Chondrocyte (in vitro differentiated cells): ENCODE measurements around the gene INTS7. TPM values are rescaled to one million over a fixed set of nuclear protein-coding genes. Genes with fewer than 3 reads are reported as not detected.

Experiments used
- DNase-seq: peaks from one replicate; pipeline ENCODE4 v3.0.0; 2021; ENCODE audit warnings: mixed read lengths, low spot score
- H3K27ac Mint-ChIP-seq: one replicate; pipeline ENCODE4 v1.8.0; 2021; ENCODE audit warnings: mild to moderate bottlenecking, moderate library complexity, mixed read lengths; ENCODE audit not compliant: unreplicated experiment
- H3K27me3 Mint-ChIP-seq: 2 replicates; pipeline ENCODE4 v1.8.0; 2021; ENCODE audit warnings: low read depth, mixed read lengths
- H3K36me3 Mint-ChIP-seq: 2 replicates; pipeline ENCODE4 v1.8.0; 2021; ENCODE audit warnings: low read depth, mixed read lengths
- H3K4me1 Mint-ChIP-seq: 2 replicates; pipeline ENCODE4 v1.8.0; 2021; ENCODE audit warnings: low read depth, mild to moderate bottlenecking, mixed read lengths
- H3K4me3 Mint-ChIP-seq: one replicate; pipeline ENCODE4 v1.8.0; 2021; ENCODE audit warnings: mild to moderate bottlenecking, moderate library complexity, mixed read lengths; ENCODE audit not compliant: unreplicated experiment
- H3K9me3 Mint-ChIP-seq: 2 replicates; pipeline ENCODE4 v1.8.0; 2021; ENCODE audit warnings: low read depth, mixed read lengths
- total RNA-seq: library from RNA; stranded (reverse); gene quantifications from 3 replicates; pipeline ENCODE4 v1.2.1, GENCODE V29; 2021
- TF ChIP-seq, protein P1 (sequence below): fragments of 200-600 bp; sonication (generic); IDR thresholded peaks from 2 replicates; pipeline ENCODE4 v1.5.0; 2021; ENCODE audit warnings: antibody characterized with exemption, mild to moderate bottlenecking, moderate library complexity

The INTS7 gene
- total RNA-seq, 1 donor from 2014 or later = 18.6 TPM

DNA sequence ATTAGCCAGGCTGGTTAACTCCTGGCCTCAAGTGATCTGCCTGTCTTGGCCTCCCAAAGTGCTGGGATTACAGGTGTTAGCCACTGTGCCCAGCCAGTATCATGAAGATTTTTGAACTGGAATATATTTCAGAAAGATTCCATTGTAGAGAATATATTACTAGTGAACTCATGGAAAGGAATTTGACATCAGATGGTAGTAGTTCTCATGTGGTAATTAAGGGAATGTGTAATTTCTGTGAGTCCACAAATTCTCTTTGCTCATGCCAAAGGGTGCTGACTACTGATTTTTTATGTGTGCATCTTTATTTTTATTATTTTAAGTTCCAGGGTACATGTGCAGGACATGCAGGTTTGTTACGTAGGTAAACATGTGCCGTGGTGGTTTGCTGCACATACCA lies 10.6 kb upstream of the INTS7 start:
- H3K9me3 Mint-ChIP-seq = no peaks in the 10 kb centered on the region
- TF ChIP-seq, protein P1, sequence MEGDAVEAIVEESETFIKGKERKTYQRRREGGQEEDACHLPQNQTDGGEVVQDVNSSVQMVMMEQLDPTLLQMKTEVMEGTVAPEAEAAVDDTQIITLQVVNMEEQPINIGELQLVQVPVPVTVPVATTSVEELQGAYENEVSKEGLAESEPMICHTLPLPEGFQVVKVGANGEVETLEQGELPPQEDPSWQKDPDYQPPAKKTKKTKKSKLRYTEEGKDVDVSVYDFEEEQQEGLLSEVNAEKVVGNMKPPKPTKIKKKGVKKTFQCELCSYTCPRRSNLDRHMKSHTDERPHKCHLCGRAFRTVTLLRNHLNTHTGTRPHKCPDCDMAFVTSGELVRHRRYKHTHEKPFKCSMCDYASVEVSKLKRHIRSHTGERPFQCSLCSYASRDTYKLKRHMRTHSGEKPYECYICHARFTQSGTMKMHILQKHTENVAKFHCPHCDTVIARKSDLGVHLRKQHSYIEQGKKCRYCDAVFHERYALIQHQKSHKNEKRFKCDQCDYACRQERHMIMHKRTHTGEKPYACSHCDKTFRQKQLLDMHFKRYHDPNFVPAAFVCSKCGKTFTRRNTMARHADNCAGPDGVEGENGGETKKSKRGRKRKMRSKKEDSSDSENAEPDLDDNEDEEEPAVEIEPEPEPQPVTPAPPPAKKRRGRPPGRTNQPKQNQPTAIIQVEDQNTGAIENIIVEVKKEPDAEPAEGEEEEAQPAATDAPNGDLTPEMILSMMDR = no peak
- DNase-seq = no peak
- H3K4me1 Mint-ChIP-seq = peaks cover 11% of the 10 kb centered on the region
- H3K36me3 Mint-ChIP-seq = no peaks in the 10 kb centered on the region
- no peak overlapping the region for H3K4me3 Mint-ChIP-seq
- H3K27me3 Mint-ChIP-seq = no peaks in the 10 kb centered on the region
- no peak overlapping the region for H3K27ac Mint-ChIP-seq

DNA sequence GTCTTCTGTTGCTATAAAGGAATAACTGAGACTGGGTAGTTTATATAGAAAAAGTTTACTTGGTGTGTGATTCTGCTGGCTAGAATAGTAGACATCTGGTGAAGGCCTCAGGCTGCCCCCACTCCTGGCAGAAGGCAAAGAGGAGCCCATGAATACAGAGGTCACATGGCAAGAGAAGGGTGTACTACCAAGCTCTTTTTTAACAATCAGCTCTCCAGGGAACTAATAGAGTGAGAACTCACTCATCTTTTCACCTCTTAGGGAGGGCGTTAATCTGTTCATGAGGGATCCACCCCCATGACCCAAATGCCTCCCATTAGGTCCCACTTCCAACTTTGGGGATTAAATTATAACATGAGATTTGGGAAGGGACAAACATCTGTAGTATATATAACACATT lies 9.5 kb upstream of the INTS7 start:
- no peaks in the 10 kb centered on the region for H3K27me3 Mint-ChIP-seq
- TF ChIP-seq, protein P1 = no peak
- no peaks in the 10 kb centered on the region for H3K9me3 Mint-ChIP-seq
- H3K4me3 Mint-ChIP-seq = no peak overlapping the region
- H3K36me3 Mint-ChIP-seq = no peaks in the 10 kb centered on the region
- no peak overlapping the region for H3K27ac Mint-ChIP-seq
- peaks cover 17% of the 10 kb centered on the region for H3K4me1 Mint-ChIP-seq
- no peak for DNase-seq

DNA sequence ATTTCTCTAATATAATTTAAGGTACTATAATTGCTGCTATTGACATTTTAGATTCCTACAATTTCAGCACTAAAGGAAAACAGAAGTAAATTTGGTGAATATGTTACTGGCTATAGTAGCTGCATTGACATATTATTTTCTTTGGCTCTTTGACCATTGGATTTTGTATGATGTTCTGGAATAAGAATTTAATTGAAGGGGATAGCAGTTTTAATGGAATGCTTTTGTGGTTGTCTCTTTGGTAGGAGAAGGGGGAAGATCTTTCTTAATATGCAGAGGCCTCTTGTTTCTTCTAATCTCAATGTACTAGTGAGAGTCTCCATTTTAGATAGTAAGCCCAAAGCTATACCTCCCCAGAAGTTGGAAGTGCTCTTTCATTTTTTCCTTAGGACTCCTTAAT lies 7.1 kb upstream of the INTS7 start:
- Mint-ChIP-seq H3K4me3 (no peak overlapping the region), H3K27me3 (no peaks in the 10 kb centered on the region), H3K36me3 (no peaks in the 10 kb centered on the region), H3K27ac (no peak overlapping the region), H3K4me1 (peaks cover 17% of the 10 kb centered on the region), H3K9me3 (no peaks in the 10 kb centered on the region)
- DNase-seq = no peak
- TF ChIP-seq, protein P1 = no peak

DNA sequence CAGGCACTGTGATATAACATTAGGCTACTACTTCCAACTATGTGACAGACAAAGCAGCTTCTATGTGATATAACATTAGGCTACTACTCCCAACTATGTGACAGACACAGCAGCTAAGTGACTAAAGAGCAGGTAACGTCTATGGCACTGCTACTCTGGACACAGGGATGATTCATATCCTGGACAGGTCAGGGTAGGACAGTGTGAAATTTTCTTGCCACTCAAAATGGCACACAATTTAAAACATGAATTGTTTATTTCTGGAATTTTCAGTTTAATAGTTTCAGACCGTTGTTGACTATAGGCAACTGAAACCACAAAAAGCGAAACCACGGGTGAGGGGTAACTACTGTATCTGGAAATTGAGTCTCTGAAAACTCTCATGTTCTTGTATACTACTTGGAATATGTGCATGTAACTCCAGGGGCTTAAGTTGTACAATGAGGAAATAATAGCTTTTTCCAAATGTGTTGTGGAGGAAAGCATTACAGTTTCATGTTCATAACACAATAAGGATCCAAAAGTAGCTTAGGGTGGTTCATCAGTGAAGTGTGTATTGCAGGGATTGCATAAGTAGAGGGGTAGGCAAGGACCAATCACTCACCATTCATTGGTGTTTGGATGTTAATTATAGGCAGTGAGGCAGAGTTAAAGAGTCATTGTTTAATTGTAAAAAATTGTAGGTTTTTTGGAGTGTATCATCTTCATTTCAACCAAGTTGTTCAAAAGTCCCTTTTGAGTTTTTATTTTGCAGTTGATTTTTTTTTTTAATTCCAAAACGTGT lies 5.5 kb upstream of the INTS7 start:
- H3K4me3 Mint-ChIP-seq = no peak overlapping the region
- H3K36me3 Mint-ChIP-seq = no peaks in the 10 kb centered on the region
- DNase-seq = no peak
- no peaks in the 10 kb centered on the region for H3K9me3 Mint-ChIP-seq
- H3K27ac Mint-ChIP-seq = no peak overlapping the region
- TF ChIP-seq, protein P1 = no peak
- no peaks in the 10 kb centered on the region for H3K27me3 Mint-ChIP-seq
- H3K4me1 Mint-ChIP-seq = peaks cover 32% of the 10 kb centered on the region

DNA sequence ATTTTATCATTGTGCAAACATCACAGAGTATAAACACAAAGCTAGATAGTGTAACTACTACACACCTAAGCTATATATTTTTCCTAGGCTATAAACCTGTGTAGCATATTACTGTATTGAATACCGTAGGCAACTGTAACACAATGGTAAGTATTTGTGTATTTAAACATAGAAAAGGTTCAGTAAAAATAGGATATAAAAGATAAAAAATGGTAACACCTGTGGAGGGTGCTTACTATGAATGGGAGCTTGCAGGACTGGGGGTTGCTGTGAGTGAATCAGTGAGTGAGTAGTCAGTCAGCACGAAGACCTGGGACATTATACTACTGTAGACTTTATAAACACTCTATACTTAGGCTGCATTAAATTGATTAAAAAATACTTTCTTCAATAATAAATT lies 4.3 kb upstream of the INTS7 start:
- H3K4me1 Mint-ChIP-seq = peaks cover 34% of the 10 kb centered on the region
- no peak overlapping the region for H3K27ac Mint-ChIP-seq
- DNase-seq = no peak
- no peaks in the 10 kb centered on the region for H3K36me3 Mint-ChIP-seq
- no peaks in the 10 kb centered on the region for H3K9me3 Mint-ChIP-seq
- no peaks in the 10 kb centered on the region for H3K27me3 Mint-ChIP-seq
- no peak overlapping the region for H3K4me3 Mint-ChIP-seq
- TF ChIP-seq, protein P1 = no peak
